OCI-M2 (cell line): ENCODE data around the gene RFNG.
"Not testable (repeated sequence)": the region's sequence is repeated elsewhere in the genome, so short reads cannot be mapped to it uniquely, and the experiment has no call there.

Source experiments
- DNase-seq: peaks from one replicate; lab custom pipeline; 2025; ENCODE audit not compliant: unreplicated experiment; lab: John Stamatoyannopoulos, UW

Gene RFNG

GRCh38 chr17:82046903-82047302, 4.7 kb downstream of the RFNG start:
- no peak for DNase-seq

DNA sequence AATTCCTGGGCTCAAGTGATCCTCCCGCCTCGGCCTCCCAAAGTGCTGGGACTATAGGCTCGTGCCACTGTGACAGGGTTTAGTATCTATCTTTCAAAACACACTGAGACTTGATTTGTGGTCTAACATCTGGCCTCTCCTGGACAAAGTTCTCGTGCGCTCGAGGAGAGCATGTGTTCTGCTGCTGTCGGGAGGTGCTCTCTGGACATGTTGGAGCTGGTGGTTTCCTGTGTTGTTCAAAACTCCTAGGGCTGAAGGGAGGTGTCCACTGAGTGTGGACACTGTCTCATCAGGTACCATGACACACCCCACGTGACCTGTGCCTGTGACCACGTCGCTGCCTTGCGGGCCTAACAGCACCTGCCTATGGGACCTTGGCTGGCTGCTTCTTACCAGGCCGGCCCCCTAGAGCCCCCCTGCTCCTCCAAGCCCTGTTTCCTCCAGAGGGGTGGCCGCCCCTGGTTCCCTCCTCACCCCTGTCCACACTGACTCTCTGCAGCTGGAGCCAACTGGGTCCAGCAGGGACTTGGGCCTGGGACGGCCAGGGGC, 5.6 kb downstream of the RFNG start:
- no peak for DNase-seq

GRCh38 chr17:82043507-82043906, 8.1 kb downstream of the RFNG start:
- no peak for DNase-seq

GRCh38 chr17:82042649-82043048, 9.0 kb downstream of the RFNG start:
- no peak for DNase-seq

DNA sequence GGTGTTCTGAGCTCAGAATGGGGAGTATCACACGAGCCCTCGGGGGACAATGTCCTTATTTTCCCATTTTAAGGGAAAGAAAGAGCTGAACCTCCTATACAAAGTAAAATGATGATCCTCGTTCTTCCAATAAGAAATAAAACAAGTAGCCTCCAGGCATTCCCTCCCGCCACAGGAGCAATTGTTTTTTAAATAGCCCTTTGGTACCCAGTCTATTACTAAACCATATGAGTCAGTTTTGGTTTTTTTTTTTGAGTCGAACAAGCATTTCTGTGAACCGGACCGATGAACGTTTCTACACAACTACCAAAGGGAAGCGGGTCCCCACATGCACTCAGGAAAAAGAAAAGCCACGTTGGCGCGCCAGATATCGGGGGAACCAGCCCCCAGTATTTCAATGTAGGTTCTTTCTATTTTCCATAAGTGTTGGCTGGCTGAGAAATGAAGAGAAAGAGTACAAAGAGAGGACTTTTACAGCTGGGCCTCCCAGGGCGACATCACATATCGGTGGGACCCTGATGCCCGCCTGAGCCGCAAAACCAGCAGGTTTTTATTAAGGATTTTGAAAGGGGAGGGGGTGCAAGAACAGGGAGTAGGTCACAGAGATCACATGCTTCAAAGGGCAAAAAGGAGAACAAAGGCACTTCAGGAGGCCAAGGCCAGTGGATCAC, 10.3 kb downstream of the RFNG start:
- no peak for DNase-seq

DNA sequence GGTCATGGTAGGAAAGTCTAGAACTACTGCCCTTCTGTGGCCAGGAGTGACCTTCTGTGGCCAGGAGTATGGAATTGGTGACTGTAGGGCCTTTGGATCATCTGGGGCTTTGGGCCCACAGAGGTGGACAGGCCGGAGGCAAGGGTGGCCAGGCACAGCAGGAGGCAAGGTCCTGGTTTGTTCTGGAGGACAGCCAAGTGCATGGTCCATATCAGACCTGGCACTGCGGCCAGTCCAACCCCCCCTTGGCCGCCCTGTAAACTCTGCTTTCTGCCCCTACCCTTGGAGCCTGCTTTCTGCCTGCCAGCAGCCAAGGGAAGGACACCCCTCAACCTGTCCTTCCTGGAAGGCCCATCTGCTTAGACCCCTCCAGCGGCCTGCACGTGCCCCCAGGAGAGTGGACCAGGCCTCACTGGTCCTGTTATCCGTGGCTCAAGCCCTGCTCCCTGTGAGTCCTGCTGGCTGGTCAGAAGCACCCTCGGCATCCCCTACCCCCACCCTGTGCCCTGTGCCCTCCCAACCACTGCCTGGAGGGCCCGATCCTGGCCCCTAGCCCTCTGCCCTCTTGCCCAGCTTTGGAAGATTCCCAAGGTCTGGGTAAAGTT, 11.8 kb downstream of the RFNG start:
- no peak for DNase-seq

DNA sequence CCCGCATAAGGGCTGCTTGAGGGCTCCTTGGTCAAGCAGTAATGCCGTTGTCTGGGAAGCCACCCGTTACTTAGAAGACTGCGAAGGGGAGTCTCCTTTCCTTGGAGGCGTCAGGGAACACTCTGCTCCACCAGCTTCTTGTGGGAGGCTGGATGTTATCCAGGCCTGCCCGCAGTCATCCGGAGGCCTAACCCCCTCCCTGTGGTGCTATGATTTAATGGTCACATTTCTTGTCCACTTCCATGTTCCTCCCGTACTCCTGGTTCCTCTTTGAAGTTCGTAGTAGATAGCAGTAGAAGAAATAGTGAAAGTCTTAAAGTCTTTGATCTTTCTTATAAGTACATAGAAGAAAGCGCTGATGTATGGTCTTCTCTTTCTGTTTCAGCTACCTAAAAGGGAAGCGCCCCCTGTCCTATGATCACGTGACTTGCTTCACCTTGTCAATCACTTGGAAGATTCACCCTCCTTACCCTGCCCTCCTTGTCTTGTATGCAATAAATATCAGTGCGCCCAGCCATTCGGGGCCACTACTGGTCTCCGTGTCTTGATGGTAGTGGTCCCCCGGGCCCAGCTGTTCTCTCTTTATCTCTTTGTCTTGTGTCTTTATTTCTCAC, 12.7 kb downstream of the RFNG start:
- not testable (repeated sequence) for DNase-seq

GRCh38 chr17:82037889-82038195, 13.8 kb downstream of the RFNG start:
- no peak for DNase-seq

- DNase-seq = peak; percentile 72
Measured at GRCh38 chr17:82037092-82037888, 14.3 kb downstream of the RFNG start, which contains the start of gene DCXR. Gene DCXR (minus strand): TSS chr17:82037697. CDS start chr17:82037682, 15 bp downstream.

GRCh38 chr17:82036634-82037091, 14.9 kb downstream of the RFNG start:
- DNase-seq = no peak

- DNase-seq = no peak
Measured at GRCh38 chr17:82035956-82036633, 15.5 kb downstream of the RFNG start.

DNA sequence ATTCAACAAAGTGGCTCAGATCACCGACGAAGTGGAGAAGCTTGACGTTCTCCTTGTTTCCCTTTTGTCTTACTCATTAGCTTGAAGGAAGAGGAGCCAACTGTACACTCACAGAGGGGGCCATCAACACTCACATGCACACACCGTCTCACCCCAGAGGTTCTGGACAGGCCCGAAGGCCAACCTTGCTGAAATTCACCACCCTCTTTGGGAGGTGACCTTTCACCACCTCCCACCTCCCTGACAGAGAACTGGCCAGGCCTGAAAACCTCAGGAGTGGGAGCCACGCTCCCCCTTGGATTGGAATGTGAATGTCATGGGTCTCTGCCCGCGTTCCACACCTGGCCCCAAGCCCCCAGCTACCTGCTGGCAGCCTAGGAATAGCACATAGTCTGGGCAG, 16.1 kb downstream of the RFNG start:
- no peak for DNase-seq

DNA sequence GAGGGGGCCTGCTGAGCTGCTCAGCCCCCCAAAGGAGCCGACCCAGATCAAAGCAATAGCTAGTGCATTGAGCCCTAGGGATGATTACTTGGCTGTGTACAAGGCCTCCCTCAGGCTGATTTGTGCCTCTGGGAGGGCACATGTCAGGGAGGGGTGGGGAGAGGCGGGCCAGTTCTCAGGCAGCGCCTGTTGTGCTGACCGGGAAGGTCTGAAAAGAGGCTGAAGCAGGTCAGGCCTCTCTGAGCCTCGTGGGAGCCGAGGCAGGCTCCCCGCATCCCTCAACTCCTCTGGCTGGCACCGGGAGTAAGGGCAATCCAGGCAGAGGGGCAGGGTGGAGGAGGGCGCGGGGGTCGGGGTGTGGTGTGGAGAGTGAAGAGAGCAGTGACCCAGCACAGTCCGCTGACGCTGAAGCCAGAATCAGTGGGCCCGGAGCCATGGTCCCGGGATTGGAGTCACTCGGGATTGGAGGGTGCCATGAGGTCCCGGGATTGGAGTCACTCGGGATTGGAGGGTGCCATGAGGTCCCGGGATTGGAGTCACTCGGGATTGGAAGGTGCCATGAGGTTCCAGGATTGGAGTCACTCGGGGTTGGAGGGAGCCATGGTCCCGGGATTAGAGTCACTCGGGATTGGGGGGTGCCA, 17.1 kb downstream of the RFNG start:
- no peak for DNase-seq

DNA sequence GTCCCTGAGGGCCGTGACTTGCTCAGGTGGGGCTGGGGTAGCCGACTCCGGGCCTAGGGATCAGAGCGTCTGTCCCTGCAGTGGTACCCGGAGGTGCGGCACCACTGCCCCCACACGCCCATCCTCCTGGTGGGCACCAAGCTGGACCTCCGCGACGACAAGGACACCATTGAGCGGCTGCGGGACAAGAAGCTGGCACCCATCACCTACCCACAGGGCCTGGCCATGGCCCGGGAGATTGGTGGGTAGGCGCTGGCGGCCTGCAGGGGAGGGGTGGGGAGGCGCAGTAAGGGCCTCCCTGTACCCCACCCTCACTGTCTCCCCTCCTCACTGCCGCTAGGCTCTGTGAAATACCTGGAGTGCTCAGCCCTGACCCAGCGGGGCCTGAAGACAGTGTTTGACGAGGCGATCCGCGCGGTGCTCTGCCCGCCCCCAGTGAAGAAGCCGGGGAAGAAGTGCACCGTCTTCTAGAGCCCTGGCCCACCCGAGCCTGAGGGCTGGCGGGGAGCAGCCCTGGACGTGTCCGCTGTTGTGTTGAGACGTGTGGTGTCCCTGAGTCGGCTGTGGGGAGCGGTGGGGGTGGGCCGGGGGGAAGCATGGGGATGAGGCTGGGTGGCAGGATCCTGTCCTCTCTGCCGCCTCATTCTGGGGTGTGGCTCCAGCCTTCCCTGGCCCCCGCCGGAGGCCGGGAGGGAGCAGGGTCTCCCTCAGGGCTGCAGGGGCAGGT, 18.1 kb downstream of the RFNG start:
- no peak for DNase-seq

- no peak for DNase-seq
Measured at GRCh38 chr17:82031885-82032627, 19.6 kb downstream of the RFNG start.

DNA sequence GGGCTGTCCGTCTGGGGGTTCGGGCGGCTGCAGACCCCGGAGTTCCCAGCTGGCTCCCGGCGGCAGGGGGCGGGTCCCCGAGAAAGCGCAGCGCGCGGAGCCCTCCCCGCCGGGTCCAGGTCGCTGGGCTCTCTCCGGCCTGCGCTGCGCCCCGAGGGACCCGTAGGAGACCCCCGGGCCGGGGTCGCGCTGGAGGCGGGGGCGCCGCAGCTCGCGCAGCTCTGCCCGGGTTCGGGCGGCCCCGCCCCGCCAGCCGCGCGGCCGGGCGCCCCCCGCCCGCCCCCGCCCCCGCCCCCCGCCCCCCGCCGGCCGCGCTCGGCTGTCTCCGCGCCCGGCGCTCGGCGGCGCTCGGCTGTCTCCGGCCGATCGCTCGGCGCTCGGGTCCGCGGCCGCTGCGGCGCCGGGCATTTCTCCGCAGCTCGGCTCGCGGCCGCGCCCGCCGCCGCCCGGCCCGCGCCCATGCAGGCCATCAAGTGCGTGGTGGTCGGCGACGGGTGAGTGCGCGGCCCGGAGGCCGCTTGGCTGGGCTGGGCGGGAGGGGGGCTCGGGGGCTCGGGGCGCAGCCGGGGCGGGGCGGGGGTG, 20.2 kb downstream of the RFNG start, which contains the start of gene RAC3:
RAC3 (plus strand) TSS at position 376 of the 582 bp plus-strand sequence; CDS start at position 460, 84 bp downstream.
- DNase-seq = no peak

DNA sequence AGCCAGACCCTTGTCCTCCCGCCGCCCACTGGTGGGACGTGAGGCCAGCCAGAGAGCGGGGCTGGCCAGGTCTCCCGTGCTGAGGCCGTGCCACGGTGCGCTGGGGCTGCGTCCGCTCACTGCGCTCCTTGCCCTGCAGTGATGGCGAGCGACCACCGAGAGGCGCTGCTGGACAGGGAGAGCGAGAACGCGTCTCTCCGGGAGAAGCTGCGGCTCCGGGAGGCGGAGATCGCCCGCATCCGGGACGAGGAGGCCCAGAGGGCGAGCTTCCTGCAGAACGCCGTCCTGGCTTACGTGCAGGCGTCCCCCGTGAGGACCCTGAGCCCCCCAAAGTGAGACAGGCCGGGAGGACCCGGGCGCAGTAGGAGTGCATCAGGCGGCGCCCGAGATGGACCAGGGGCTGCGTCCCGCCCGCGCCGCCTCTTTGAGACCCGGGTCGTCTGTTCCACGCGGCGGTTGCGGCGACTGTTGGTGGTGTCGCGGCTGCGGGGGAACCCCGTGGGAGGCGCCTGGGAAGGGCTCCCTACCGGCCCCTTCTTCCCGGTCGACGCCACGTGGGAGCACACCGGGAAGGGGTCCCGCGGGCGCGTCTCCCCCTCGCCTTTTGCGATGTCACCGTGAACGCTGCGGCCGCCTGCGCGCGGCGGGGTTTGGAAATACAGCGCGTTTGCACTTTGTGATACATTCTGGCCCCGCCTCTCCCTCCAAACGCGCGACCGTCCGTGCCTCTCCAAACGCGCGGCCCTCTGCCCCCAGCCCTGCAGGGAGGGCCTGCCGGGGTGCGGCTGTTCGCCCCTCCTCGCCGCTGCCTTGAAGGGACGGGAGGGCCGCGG, 20.9 kb downstream of the RFNG start:
- DNase-seq = no peak
